Gastrocnemius medialis (tissue), 4 donors: ENCODE results near the gene CCDC81. TPM values are rescaled to one million over a fixed set of nuclear protein-coding genes. Genes with fewer than 3 reads are reported as not detected.
A peak's percentile ranks its signal among the peaks of the same experiment; 100 is the strongest.

Experiments used
- ATAC-seq, 2 donors: fragments of 150-250 bp; one replicate each; pipeline ENCODE4 v1.9.1; 2016
- DNase-seq, 2 donors: peaks; one replicate each; pipeline ENCODE4 v3.0.0-alpha.2; 2019
- H3K27ac ChIP-seq, 4 donors: fragments of 200-600 bp; sonication (generic); 1 replicate in 1 of 4; 2 replicates in 3 of 4; pipeline ENCODE4 v1.5.1; 2016 to 2018; ENCODE audit warnings: mild to moderate bottlenecking in 2 of 4, moderate library complexity in 1 of 4
- H3K27me3 ChIP-seq, 3 donors: fragments of 200-600 bp; sonication (generic) in 2 of 3; 1 replicate in 1 of 3; 2 replicates in 2 of 3; pipeline versions ENCODE4 v1.5.1 to v1.6.0; 2016 to 2019; ENCODE audit warnings: mild to moderate bottlenecking in 1 of 3, moderate library complexity in 1 of 3
- H3K36me3 ChIP-seq, 2 donors: fragments of 200-600 bp; sonication (generic) in 1 of 2; one replicate each; pipeline ENCODE4 v1.5.1; 2017 to 2018
- H3K4me1 ChIP-seq, 2 donors: fragments of 200-600 bp; sonication (generic) in 1 of 2; one replicate each; pipeline ENCODE4 v1.5.1; 2016 to 2017; ENCODE audit warnings: mild to moderate bottlenecking in 2 of 2
- H3K4me3 ChIP-seq, 4 donors: fragments of 200-600 bp; sonication (generic) in 3 of 4; 1 replicate in 1 of 4; 2 replicates in 3 of 4; pipeline ENCODE4 v1.5.1; 2016 to 2019; ENCODE audit warnings: mild to moderate bottlenecking in 2 of 4
- H3K9me3 ChIP-seq, 3 donors: fragments of 200-600 bp; sonication (generic) in 2 of 3; 1 replicate in 1 of 3; 2 replicates in 2 of 3; pipeline ENCODE4 v1.5.1; 2016 to 2019
- POLR2A ChIP-seq, 2 donors: fragments of 450-650 bp; IDR thresholded peaks; one replicate each; pipeline ENCODE4 v1.6.1; 2017; ENCODE audit warnings: antibody characterized with exemption in 2 of 2, mild to moderate bottlenecking in 2 of 2, moderate library complexity in 2 of 2
- in situ Hi-C, 4 donors: fragments of 200-750 bp; cut with MboI; loops; one replicate each; pipeline versions ENCODE4 v1.15.0 to v1.8.0; 2017; ENCODE audit warnings: low sequenced_read_pairs in 4 of 4
- intact Hi-C: fragments of 100-400 bp; cut with DNase I; formaldehyde crosslinking; loops from one replicate; pipeline ENCODE4 v1.15.1; 2023; ENCODE audit warnings: low total_unique reads
- total RNA-seq, 4 donors: library from RNA; depleted of rRNA; stranded (reverse); fragments of >200 nt; gene quantifications; one replicate each; pipeline versions ENCODE4 v1.1.0 to v1.2.3, GENCODE V29; 2016
- TF ChIP-seq, protein P1 (sequence below), 5 experiments: fragments of 450-650 bp in 3 of 5; fragments of 200-600 bp in 2 of 5; sonication (generic) in 2 of 5; IDR thresholded peaks in 4 of 5; conservative IDR thresholded peaks in 1 of 5; 1 replicate in 4 of 5; 2 replicates in 1 of 5; pipeline ENCODE4 v1.5.1; 2016 to 2019; ENCODE audit warnings: antibody characterized with exemption in 5 of 5, mild to moderate bottlenecking in 3 of 5, moderate library complexity in 3 of 5

CCDC81 gene
- total RNA-seq, 4 donors from 2014 or later = 0.22 TPM; not detected in 3

DNA sequence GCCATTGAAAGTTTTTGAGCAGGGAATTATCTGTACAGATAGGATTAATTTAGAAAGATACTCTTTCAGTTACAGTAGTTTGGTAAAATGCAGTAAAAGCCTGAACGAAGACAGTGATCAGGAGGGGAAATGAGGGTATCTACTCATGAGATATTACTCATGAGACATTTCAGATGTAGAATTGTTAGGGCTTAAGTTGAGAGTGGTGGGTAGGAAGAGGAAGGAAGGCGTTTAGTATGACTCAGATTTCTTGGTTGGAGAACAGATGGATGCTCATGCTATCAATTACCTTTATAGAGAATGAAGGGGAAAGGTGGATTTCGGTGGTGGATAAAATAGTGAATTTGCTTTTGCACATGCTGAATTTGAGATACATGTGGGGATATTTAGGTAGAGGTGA is 15.8 kb downstream of the CCDC81 start:
- intact Hi-C loops = no loop called here
- Histone ChIP-seq H3K27ac (no peak overlapping the region), H3K4me3 (no peak overlapping the region), H3K36me3 (no peaks in the 10 kb centered on the region), H3K9me3 (no peaks in the 10 kb centered on the region), H3K4me1 (peaks cover 5 to 19% of the 10 kb centered on the region in 2 donors), H3K27me3 (no peaks in the 10 kb centered on the region)
- ATAC-seq (no peak), DNase-seq (no peak)
- TF ChIP-seq, protein P1, sequence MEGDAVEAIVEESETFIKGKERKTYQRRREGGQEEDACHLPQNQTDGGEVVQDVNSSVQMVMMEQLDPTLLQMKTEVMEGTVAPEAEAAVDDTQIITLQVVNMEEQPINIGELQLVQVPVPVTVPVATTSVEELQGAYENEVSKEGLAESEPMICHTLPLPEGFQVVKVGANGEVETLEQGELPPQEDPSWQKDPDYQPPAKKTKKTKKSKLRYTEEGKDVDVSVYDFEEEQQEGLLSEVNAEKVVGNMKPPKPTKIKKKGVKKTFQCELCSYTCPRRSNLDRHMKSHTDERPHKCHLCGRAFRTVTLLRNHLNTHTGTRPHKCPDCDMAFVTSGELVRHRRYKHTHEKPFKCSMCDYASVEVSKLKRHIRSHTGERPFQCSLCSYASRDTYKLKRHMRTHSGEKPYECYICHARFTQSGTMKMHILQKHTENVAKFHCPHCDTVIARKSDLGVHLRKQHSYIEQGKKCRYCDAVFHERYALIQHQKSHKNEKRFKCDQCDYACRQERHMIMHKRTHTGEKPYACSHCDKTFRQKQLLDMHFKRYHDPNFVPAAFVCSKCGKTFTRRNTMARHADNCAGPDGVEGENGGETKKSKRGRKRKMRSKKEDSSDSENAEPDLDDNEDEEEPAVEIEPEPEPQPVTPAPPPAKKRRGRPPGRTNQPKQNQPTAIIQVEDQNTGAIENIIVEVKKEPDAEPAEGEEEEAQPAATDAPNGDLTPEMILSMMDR (IDR thresholded peaks at IDR 0.05 in 4 of 5, conservative IDR thresholded peaks at IDR 0.05 in 1 of 5) = no peak
- no peak for TF ChIP-seq POLR2A (IDR thresholded peaks at IDR 0.05)
- in situ Hi-C loops = no loop called here

DNA sequence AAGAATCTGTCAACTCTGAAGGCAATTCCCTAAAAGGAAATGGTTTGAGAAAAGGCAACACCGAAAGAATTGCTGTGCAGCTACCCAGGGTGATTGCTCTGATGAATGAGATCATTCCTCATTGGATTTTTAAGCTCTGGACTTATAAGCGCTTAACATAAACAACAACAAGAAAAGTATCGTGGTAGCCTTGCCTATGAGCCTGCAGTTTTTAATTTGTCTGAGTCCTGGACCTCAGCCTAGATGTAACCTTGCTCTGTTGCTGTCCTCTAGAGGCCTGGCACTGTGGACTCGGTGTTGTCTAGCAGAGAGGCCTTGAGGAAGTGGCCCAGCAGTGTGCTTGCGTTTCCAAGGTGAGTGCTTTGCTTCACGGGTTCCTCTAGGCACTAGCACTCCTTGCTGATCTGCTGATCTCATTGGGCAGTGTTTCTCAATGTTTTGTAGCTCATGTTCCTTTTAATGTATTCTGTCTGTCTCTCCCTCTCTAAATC is 20.4 kb downstream of the CCDC81 start:
- Histone ChIP-seq H3K27ac (peak overlapping the region in 1 of 4 donors; percentile 14), H3K9me3 (no peaks in the 10 kb centered on the region), H3K27me3 (no peaks in the 10 kb centered on the region), H3K4me1 (peaks cover 5 to 19% of the 10 kb centered on the region in 2 donors), H3K36me3 (no peaks in the 10 kb centered on the region), H3K4me3 (no peak overlapping the region)
- intact Hi-C loops (no loop called here), in situ Hi-C loops (no loop called here)
- ATAC-seq (peak in 1 of 2 donors; percentile 75), DNase-seq (peak in 1 of 2 donors; percentile 13)
- TF ChIP-seq POLR2A (IDR thresholded peaks at IDR 0.05) = no peak
- TF ChIP-seq, protein P1 (IDR thresholded peaks at IDR 0.05 in 4 of 5, conservative IDR thresholded peaks at IDR 0.05 in 1 of 5) = no peak

GRCh38 chr11:86396396-86396795 is 21.7 kb downstream of the CCDC81 start:
- no peak for ATAC-seq
- intact Hi-C loops = no loop called here
- in situ Hi-C loops = no loop called here

DNA sequence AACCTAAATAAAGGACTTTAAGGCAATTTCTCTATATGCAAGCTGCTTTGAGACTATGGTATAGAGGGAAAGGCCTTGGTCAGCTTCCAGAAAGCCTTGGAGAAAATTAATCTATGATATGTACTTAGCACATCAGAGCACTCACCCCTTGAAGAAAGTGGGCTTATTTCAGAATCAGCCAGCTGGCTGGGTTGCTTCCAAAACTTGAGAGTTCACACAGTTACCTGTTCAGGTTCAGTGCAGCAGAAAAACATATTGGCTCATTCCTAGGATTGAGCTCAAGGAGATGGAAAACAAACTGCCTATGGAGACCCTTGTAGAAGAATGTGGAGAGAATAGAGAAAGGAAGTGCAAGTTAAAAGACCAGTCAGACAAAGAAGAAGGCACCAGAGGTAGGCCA is 22.7 kb downstream of the CCDC81 start:
- Histone ChIP-seq H3K27ac (no peak overlapping the region), H3K4me3 (no peak overlapping the region), H3K9me3 (no peaks in the 10 kb centered on the region), H3K27me3 (no peaks in the 10 kb centered on the region), H3K36me3 (no peaks in the 10 kb centered on the region), H3K4me1 (peaks cover 5 to 19% of the 10 kb centered on the region in 2 donors)
- in situ Hi-C loops (no loop called here), intact Hi-C loops (no loop called here)
- TF ChIP-seq, protein P1 (IDR thresholded peaks at IDR 0.05 in 4 of 5, conservative IDR thresholded peaks at IDR 0.05 in 1 of 5) = no peak
- no peak for TF ChIP-seq POLR2A (IDR thresholded peaks at IDR 0.05)
- ATAC-seq (no peak), DNase-seq (no peak)

More at GRCh38 chr11:86396396-86396795, 21.7 kb downstream of the CCDC81 start:
- H3K27ac ChIP-seq = no peak overlapping the region
- H3K4me3 ChIP-seq = no peak overlapping the region
- no peaks in the 10 kb centered on the region for H3K27me3 ChIP-seq
- no peaks in the 10 kb centered on the region for H3K36me3 ChIP-seq
- H3K9me3 ChIP-seq = no peaks in the 10 kb centered on the region
- H3K4me1 ChIP-seq = peaks cover 5 to 19% of the 10 kb centered on the region in 2 donors
- TF ChIP-seq, protein P1 (IDR thresholded peaks at IDR 0.05 in 4 of 5, conservative IDR thresholded peaks at IDR 0.05 in 1 of 5) = no peak
- TF ChIP-seq POLR2A (IDR thresholded peaks at IDR 0.05) = no peak
- DNase-seq = no peak

DNA sequence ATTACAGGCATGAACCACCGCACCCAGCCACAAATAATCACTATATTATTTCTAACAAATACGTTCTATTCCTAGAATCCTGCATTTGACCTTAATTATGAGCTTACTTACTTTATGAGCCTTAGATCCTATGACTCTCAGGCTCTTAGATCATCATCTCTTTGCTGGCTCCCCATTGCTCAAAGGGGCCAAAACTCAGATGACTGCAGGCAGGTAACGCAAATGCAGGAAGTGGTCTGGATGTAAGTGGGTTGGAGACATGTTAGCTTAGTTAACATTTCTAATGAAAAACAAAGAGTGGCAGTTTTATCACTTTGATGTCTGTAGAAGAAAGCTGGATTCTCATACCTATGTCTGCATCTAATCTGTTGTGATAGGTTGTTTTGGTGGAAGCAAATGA is 23.4 kb downstream of the CCDC81 start:
- TF ChIP-seq, protein P1 (IDR thresholded peaks at IDR 0.05 in 4 of 5, conservative IDR thresholded peaks at IDR 0.05 in 1 of 5) = no peak
- no peak overlapping the region for H3K4me3 ChIP-seq
- H3K4me1 ChIP-seq = peaks cover 5 to 19% of the 10 kb centered on the region in 2 donors
- no peaks in the 10 kb centered on the region for H3K36me3 ChIP-seq
- intact Hi-C loops = no loop called here
- H3K27ac ChIP-seq = no peak overlapping the region
- DNase-seq = no peak
- no peaks in the 10 kb centered on the region for H3K27me3 ChIP-seq
- in situ Hi-C loops = no loop called here
- no peak for ATAC-seq
- H3K9me3 ChIP-seq = no peaks in the 10 kb centered on the region
